Panc1 (cell line): ENCODE data around the gene KCNAB2. TPM values are rescaled to one million over a fixed set of nuclear protein-coding genes. Genes with fewer than 3 reads are reported as not detected.
A peak's percentile ranks its signal among the peaks of the same experiment; 100 is the strongest.

Experiments used
- ATAC-seq: fragments of 200-7000 bp; cut with Tn5 transposase; 2 replicates; pipeline ENCODE4 v1.9.1; 2020; ENCODE audit warnings: mild to moderate bottlenecking, moderate library complexity
- BruUV-seq: library from RNA; stranded (reverse); fragments of 400-500 nt; replicated peaks from 2 replicates; lab custom pipeline; 2021; lab: Mats Ljungman, UMichigan
- CTCF ChIA-PET: fragments of 300-600 bp; sonication (Branson Sonifier 250); formaldehyde crosslinking; loops from one replicate; lab custom pipeline; 2022; ENCODE audit warnings: antibody characterized with exemption; lab: Charles Lee
- POLR2A ChIA-PET: fragments of 300-600 bp; sonication (Branson Sonifier 250); formaldehyde crosslinking; loops from one replicate; lab custom pipeline; 2022; ENCODE audit warnings: antibody characterized with exemption; lab: Charles Lee
- DNase-seq: peaks from one replicate; pipeline ENCODE4 v3.0.0-alpha.2; 2010; ENCODE audit warnings: low read depth, low spot score
- H3K27ac ChIP-seq: 2 replicates; pipeline ENCODE4 v1.5.1; 2011; ENCODE audit warnings: mild to moderate bottlenecking, low read length, inconsistent platforms
- H3K27me3 ChIP-seq: fragments of 200-500 bp; sonication (Bioruptor generic); 2 replicates; pipeline ENCODE4 v1.6.0; 2014; ENCODE audit warnings: low read length, inconsistent platforms; ENCODE audit not compliant: control insufficient read depth, insufficient read depth
- H3K36me3 ChIP-seq: fragments of 200-500 bp; sonication (Bioruptor generic); 2 replicates; pipeline ENCODE4 v1.5.1; 2014; ENCODE audit warnings: inconsistent platforms, mild to moderate bottlenecking, low read length, moderate library complexity; ENCODE audit not compliant: control insufficient read depth, insufficient read depth
- H3K4me1 ChIP-seq: 2 replicates; pipeline ENCODE4 v1.5.1; 2011; ENCODE audit warnings: inconsistent platforms, mild to moderate bottlenecking, low read length, moderate library complexity; ENCODE audit not compliant: control insufficient read depth, insufficient read depth
- H3K4me3 ChIP-seq, 2 experiments: 2 replicates each; pipeline ENCODE4 v1.5.1; 2011 to 2012; ENCODE audit warnings: low read depth in 2 of 2, low read length in 2 of 2, mild to moderate bottlenecking in 2 of 2, inconsistent platforms in 1 of 2, moderate library complexity in 1 of 2
- H3K9me3 ChIP-seq: fragments of 200-500 bp; sonication (Bioruptor generic); 2 replicates; pipeline ENCODE4 v1.5.1; 2014; ENCODE audit warnings: low read depth, mild to moderate bottlenecking, inconsistent platforms, low read length, moderate library complexity; ENCODE audit not compliant: control insufficient read depth, insufficient read depth
- POLR2AphosphoS5 ChIP-seq: IDR thresholded peaks from 2 replicates; pipeline ENCODE4 v1.6.1; 2012; ENCODE audit warnings: mild to moderate bottlenecking, low read depth, low read length, moderate library complexity
- SIN3A ChIP-seq: IDR thresholded peaks from 2 replicates; pipeline ENCODE4 v1.6.1; 2012; ENCODE audit warnings: low read depth, mild to moderate bottlenecking, low read length, moderate library complexity, borderline replicate concordance; ENCODE audit not compliant: insufficient read depth
- TCF7L2 ChIP-seq: IDR thresholded peaks from 2 replicates; pipeline ENCODE4 v1.6.1; 2011; ENCODE audit warnings: mild to moderate bottlenecking, low read depth, low read length, inconsistent platforms
- in situ Hi-C: cut with HindIII; loops from 2 replicates; pipeline ENCODE4 v1.10.0; 2016; ENCODE audit warnings: low sequenced_read_pairs, low pct_unique_long_range_greater_than_20kb
- intact Hi-C: fragments of 100-400 bp; cut with micrococcal nuclease; formaldehyde crosslinking; loops from one replicate; pipeline ENCODE4 v1.10.0; 2022; ENCODE audit not compliant: unreplicated experiment
- total RNA-seq: library from RNA; stranded (reverse); gene quantifications from one replicate; pipeline ENCODE4 v1.2.1, GENCODE V29; 2021; ENCODE audit not compliant: unreplicated experiment
- TF ChIP-seq, protein P1 (sequence below), 2 experiments: IDR thresholded peaks; 2 replicates each; pipeline ENCODE4 v1.6.1; 2011 to 2012; ENCODE audit warnings: low read depth in 2 of 2, control low read depth in 1 of 2, low read length in 1 of 2, mild to moderate bottlenecking in 1 of 2, moderate library complexity in 1 of 2; ENCODE audit not compliant: insufficient read depth in 1 of 2
- TF ChIP-seq, protein P2 (sequence below): fragments of 450-650 bp; IDR thresholded peaks from 2 replicates; pipeline ENCODE4 v1.5.1; 2017; ENCODE audit warnings: mild to moderate bottlenecking

The KCNAB2 gene
- total RNA-seq, 1 experiment from 2014 or later = 27.6 TPM

DNA sequence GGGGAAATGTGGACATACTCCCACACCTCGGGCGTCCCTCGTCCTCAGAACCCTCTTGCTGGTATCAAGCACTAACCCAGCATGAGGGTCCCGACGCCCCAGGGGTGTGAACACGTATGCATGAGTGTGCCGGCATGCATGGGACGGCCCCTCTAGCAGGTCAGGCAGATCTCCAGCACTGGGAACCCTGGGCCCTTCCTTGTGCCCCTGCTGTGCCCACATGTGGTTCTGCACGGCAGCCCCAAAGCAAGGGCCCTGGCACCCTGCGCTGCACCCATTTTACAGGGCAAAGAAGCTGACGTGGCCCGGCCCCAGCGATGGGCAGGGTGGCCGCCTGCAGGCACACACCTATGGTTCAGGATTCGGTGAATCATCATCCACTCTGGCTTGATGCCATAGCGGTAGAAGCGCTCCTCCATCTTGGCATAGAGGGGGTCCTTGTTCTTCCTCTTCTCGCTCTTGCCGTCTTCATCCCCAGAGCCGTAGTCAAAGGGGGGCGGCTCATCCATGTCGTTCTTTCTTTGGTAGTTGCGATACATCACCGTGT lies 100.2 kb downstream of the KCNAB2 start:
- TF ChIP-seq, protein P1, sequence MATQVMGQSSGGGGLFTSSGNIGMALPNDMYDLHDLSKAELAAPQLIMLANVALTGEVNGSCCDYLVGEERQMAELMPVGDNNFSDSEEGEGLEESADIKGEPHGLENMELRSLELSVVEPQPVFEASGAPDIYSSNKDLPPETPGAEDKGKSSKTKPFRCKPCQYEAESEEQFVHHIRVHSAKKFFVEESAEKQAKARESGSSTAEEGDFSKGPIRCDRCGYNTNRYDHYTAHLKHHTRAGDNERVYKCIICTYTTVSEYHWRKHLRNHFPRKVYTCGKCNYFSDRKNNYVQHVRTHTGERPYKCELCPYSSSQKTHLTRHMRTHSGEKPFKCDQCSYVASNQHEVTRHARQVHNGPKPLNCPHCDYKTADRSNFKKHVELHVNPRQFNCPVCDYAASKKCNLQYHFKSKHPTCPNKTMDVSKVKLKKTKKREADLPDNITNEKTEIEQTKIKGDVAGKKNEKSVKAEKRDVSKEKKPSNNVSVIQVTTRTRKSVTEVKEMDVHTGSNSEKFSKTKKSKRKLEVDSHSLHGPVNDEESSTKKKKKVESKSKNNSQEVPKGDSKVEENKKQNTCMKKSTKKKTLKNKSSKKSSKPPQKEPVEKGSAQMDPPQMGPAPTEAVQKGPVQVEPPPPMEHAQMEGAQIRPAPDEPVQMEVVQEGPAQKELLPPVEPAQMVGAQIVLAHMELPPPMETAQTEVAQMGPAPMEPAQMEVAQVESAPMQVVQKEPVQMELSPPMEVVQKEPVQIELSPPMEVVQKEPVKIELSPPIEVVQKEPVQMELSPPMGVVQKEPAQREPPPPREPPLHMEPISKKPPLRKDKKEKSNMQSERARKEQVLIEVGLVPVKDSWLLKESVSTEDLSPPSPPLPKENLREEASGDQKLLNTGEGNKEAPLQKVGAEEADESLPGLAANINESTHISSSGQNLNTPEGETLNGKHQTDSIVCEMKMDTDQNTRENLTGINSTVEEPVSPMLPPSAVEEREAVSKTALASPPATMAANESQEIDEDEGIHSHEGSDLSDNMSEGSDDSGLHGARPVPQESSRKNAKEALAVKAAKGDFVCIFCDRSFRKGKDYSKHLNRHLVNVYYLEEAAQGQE (IDR thresholded peaks at IDR 0.05; ENCODE audit: insufficient read depth in 1 of 2, low read depth in 2 of 2, low read length in 1 of 2) = no peak
- TF ChIP-seq TCF7L2 (no peak), SIN3A (no peak), POLR2AphosphoS5 (no peak)
- TF ChIP-seq, protein P2, sequence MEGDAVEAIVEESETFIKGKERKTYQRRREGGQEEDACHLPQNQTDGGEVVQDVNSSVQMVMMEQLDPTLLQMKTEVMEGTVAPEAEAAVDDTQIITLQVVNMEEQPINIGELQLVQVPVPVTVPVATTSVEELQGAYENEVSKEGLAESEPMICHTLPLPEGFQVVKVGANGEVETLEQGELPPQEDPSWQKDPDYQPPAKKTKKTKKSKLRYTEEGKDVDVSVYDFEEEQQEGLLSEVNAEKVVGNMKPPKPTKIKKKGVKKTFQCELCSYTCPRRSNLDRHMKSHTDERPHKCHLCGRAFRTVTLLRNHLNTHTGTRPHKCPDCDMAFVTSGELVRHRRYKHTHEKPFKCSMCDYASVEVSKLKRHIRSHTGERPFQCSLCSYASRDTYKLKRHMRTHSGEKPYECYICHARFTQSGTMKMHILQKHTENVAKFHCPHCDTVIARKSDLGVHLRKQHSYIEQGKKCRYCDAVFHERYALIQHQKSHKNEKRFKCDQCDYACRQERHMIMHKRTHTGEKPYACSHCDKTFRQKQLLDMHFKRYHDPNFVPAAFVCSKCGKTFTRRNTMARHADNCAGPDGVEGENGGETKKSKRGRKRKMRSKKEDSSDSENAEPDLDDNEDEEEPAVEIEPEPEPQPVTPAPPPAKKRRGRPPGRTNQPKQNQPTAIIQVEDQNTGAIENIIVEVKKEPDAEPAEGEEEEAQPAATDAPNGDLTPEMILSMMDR = no peak
- no peak overlapping the region for H3K4me3 ChIP-seq
- DNase-seq (no peak), ATAC-seq (no peak)
- H3K27ac ChIP-seq = no peak overlapping the region
- no peaks in the 10 kb centered on the region for H3K9me3 ChIP-seq
- CTCF ChIA-PET = no interaction called here
- H3K36me3 ChIP-seq = 0 out of 2 replicates have a peak, but pooled peaks cover 4% of the 10 kb centered on the region
- no TSS peak for BruUV-seq
- H3K4me1 ChIP-seq = no peaks in the 10 kb centered on the region
- intact Hi-C loops = no loop called here
- POLR2A ChIA-PET = interaction anchor here (0.6 kb wide), 1 partner anchor 349 kb away, joined by 7 read pairs; no protein-coding TSS in a partner anchor
- in situ Hi-C loops = no loop called here
- no peaks in the 10 kb centered on the region for H3K27me3 ChIP-seq

DNA sequence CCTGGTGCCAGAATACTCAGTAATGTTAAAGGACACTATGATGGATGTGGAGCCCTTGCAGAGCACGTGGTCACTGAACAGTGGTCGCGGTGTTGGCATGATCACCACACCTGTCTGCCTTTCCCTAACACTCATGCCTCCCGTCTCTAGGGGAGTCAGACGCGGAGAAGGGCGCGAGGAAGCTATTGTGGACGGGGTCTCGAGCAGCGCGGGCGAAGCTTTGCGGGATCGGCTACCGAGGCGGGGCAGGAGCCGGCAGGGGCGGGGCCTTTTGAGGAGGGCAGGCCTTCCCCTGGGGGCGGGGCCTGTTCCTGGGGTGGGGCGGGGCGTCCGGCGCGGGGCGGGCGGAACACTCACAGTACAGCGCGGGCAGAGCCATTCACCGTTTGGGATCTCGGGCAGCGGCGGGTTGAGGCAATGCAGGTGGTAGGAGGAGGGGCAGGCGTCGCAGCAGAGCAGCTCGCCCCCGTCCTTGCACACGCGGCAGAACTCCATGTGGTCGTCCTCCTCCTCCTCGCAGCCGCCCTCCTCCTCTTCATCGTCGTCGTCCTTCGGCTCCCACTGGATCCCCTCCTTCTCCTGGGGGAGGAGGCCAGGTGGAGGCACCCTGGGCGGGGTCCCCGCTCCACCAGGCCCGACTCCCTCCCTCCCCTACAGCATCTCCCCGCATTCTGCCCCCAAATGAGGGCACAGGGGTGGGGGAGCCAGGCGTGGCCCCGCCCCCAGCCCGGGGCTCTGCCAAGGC lies 103.0 kb downstream of the KCNAB2 start:
- ATAC-seq = peak; percentile 56
- TF ChIP-seq TCF7L2 (no peak), SIN3A (no peak), POLR2AphosphoS5 (no peak)
- TF ChIP-seq, protein P2 = no peak
- TF ChIP-seq, protein P1 (IDR thresholded peaks at IDR 0.05; ENCODE audit: insufficient read depth in 1 of 2, low read depth in 2 of 2, low read length in 1 of 2) = no peak
- Histone ChIP-seq H3K4me1 (no peaks in the 10 kb centered on the region), H3K27me3 (no peaks in the 10 kb centered on the region), H3K27ac (no peak overlapping the region), H3K9me3 (no peaks in the 10 kb centered on the region), H3K36me3 (no peaks in the 10 kb centered on the region), H3K4me3 (no peak overlapping the region)
- ChIA-PET POLR2A (no interaction called here), CTCF (no interaction called here)
- intact Hi-C loops = no loop called here
- no peak for DNase-seq
- no TSS peak for BruUV-seq
- in situ Hi-C loops = no loop called here
